Neural progenitor cell (in vitro differentiated cells): ENCODE results near the gene KLRC4. TPM values are rescaled to one million over a fixed set of nuclear protein-coding genes. Genes with fewer than 3 reads are reported as not detected.
"Not testable (repeated sequence)": the region's sequence is repeated elsewhere in the genome, so short reads cannot be mapped to it uniquely, and the experiment has no call there.

Source experiments
- DNase-seq: peaks from one replicate; pipeline ENCODE4 v3.0.0-alpha.2; 2016; ENCODE audit warnings: low spot score
- H2AFZ ChIP-seq: fragments of 200-600 bp; sonication (generic); replicated peaks from 2 replicates; pipeline ENCODE4 v1.6.1; 2016; ENCODE audit warnings: antibody characterized with exemption
- H3F3A ChIP-seq: fragments of 200-600 bp; sonication (generic); 2 replicates; pipeline ENCODE4 v1.6.1; 2016; ENCODE audit warnings: antibody characterized with exemption, low read depth
- H3K27ac ChIP-seq: fragments of 200-600 bp; sonication (generic); 2 replicates; pipeline ENCODE4 v1.5.1; 2016; ENCODE audit warnings: mild to moderate bottlenecking
- H3K27me3 ChIP-seq: fragments of 200-600 bp; sonication (generic); 2 replicates; pipeline ENCODE4 v1.6.1; 2016; ENCODE audit warnings: mild to moderate bottlenecking, moderate library complexity
- H3K36me3 ChIP-seq: fragments of 200-600 bp; sonication (generic); 2 replicates; pipeline ENCODE4 v1.5.1; 2016
- H3K4me1 ChIP-seq: fragments of 200-600 bp; sonication (generic); 2 replicates; pipeline ENCODE4 v1.6.1; 2016; ENCODE audit warnings: mixed run types
- H3K4me2 ChIP-seq: fragments of 200-600 bp; sonication (generic); 2 replicates; pipeline ENCODE4 v1.6.1; 2016
- H3K4me3 ChIP-seq: fragments of 200-600 bp; sonication (generic); 2 replicates; pipeline ENCODE4 v1.5.1; 2016
- H3K79me2 ChIP-seq: fragments of 200-600 bp; sonication (generic); 2 replicates; pipeline ENCODE4 v1.6.1; 2016; ENCODE audit warnings: low read depth
- H3K9ac ChIP-seq: fragments of 200-600 bp; sonication (generic); 2 replicates; pipeline ENCODE4 v1.6.1; 2016
- H3K9me3 ChIP-seq: fragments of 200-600 bp; sonication (generic); 2 replicates; pipeline ENCODE4 v1.5.1; 2016; ENCODE audit warnings: low read depth
- H4K20me1 ChIP-seq: fragments of 200-600 bp; sonication (generic); 2 replicates; pipeline ENCODE4 v1.6.1; 2016; ENCODE audit warnings: low read depth
- H3K27ac Mint-ChIP-seq: 3 replicates; pipeline ENCODE4 v1.8.0; 2021; ENCODE audit warnings: mixed read lengths
- H3K27me3 Mint-ChIP-seq: 2 replicates; pipeline ENCODE4 v1.8.0; 2022; ENCODE audit warnings: low read depth, mild to moderate bottlenecking, inconsistent platforms, moderate library complexity, mixed read lengths; ENCODE audit not compliant: insufficient read depth
- H3K36me3 Mint-ChIP-seq: 3 replicates; pipeline ENCODE4 v1.8.0; 2021; ENCODE audit warnings: mixed read lengths
- H3K4me1 Mint-ChIP-seq: 3 replicates; pipeline ENCODE4 v1.8.0; 2021; ENCODE audit warnings: mixed read lengths
- H3K4me3 Mint-ChIP-seq: 3 replicates; pipeline ENCODE4 v1.8.0; 2021; ENCODE audit warnings: mild to moderate bottlenecking, moderate library complexity, mixed read lengths
- H3K9me3 Mint-ChIP-seq: 3 replicates; pipeline ENCODE4 v1.8.0; 2020; ENCODE audit warnings: mixed read lengths
- EZH2 ChIP-seq: fragments of 200-600 bp; sonication (generic); IDR thresholded peaks from 2 replicates; pipeline ENCODE4 v1.6.1; 2017; ENCODE audit warnings: antibody characterized with exemption, mild to moderate bottlenecking, moderate library complexity
- EZH2phosphoT487 ChIP-seq: fragments of 200-600 bp; sonication (generic); IDR thresholded peaks from 2 replicates; pipeline ENCODE4 v1.6.1; 2017; ENCODE audit warnings: antibody characterized with exemption
- total RNA-seq: library from RNA; depleted of rRNA; stranded (reverse); fragments of >200 nt; gene quantifications from 2 replicates; pipeline ENCODE4 v1.2.3, GENCODE V29; 2015; ENCODE audit warnings: low replicate concordance
- TF ChIP-seq, protein P1 (sequence below): fragments of 200-600 bp; sonication (generic); IDR thresholded peaks from 2 replicates; pipeline ENCODE4 v1.5.1; 2017; ENCODE audit warnings: antibody characterized with exemption, mild to moderate bottlenecking

KLRC4 gene
- total RNA-seq, 1 donor from 2014 or later = not detected

DNA sequence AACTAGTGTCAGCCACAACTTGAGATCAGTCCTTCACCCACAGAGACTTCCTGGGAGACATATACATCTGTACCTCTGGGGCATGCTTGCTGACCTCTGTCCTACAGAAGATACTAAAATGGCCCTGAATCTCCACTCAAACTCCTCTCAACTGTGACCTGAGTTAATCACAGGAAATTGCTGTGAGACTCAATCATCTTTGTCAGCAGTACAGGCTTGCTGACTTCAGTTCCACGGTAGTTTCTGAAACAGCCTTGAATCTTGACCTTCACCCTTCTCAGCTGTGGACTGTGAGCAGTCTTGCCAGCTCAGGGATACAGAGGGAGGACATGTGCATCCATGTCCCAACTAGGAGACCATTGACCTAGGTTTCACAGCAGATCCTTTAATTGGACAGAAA is 45.0 kb upstream of the KLRC4 start:
- no peaks in the 10 kb centered on the region for H3K4me1 Mint-ChIP-seq

DNA sequence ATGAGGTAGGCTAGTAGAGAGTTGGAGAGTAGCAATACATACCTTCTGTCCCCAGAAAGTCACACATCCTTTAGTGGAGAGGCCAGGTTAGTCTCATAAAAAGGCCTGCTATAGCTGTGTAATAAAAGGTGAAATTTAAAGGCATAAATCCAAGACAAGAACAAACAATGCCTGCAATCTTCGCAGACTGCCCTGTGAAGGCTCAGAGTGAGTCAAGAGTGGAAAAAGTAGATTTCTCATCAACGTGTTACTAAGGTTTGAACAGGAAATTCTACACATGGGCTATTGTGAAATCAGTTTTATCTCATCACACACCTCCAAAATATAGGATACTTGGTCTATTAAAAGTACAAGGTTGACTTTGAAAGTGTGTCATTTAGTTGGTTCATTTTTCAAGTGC is 43.6 kb upstream of the KLRC4 start, which contains the start of gene KLRC1:
KLRC1 (minus strand) TSS at position 222 of the 400 bp plus-strand sequence. CDS start 2,221 bp downstream, outside the sequence.
- H3K4me1 Mint-ChIP-seq = no peaks in the 10 kb centered on the region
- H3K27ac Mint-ChIP-seq = no peak within 1 kb of the TSS
- no peak within 1 kb of the TSS for H3K4me3 Mint-ChIP-seq
- no peak within 1 kb of the TSS for H3K4me2 ChIP-seq
- no peak within 1 kb of the TSS for H3K4me3 ChIP-seq
- H3K27me3 ChIP-seq = no peaks in the 10 kb centered on the region
- DNase-seq = no peak
- no peaks in the 10 kb centered on the region for H3K27me3 Mint-ChIP-seq
- H3K36me3 ChIP-seq = no peaks in the 10 kb centered on the region
- H3K79me2 ChIP-seq = no peaks in the 10 kb centered on the region
- H3K27ac ChIP-seq = no peak within 1 kb of the TSS
- H3K9ac ChIP-seq = no peak within 1 kb of the TSS
- H3F3A ChIP-seq = no peaks in the 10 kb centered on the region
- no peaks in the 10 kb centered on the region for H3K36me3 Mint-ChIP-seq
- peaks cover 18% of the 10 kb centered on the region for H3K9me3 Mint-ChIP-seq
- no peaks in the 10 kb centered on the region for H3K4me1 ChIP-seq
- H4K20me1 ChIP-seq = no peaks in the 10 kb centered on the region
- TF ChIP-seq, protein P1, sequence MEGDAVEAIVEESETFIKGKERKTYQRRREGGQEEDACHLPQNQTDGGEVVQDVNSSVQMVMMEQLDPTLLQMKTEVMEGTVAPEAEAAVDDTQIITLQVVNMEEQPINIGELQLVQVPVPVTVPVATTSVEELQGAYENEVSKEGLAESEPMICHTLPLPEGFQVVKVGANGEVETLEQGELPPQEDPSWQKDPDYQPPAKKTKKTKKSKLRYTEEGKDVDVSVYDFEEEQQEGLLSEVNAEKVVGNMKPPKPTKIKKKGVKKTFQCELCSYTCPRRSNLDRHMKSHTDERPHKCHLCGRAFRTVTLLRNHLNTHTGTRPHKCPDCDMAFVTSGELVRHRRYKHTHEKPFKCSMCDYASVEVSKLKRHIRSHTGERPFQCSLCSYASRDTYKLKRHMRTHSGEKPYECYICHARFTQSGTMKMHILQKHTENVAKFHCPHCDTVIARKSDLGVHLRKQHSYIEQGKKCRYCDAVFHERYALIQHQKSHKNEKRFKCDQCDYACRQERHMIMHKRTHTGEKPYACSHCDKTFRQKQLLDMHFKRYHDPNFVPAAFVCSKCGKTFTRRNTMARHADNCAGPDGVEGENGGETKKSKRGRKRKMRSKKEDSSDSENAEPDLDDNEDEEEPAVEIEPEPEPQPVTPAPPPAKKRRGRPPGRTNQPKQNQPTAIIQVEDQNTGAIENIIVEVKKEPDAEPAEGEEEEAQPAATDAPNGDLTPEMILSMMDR = no peak
- TF ChIP-seq EZH2 (no peak), EZH2phosphoT487 (no peak)
- H3K9me3 ChIP-seq = no peaks in the 10 kb centered on the region
- H2AFZ ChIP-seq = no peak within 1 kb of the TSS

More for the DNA sequence above, 45.0 kb upstream of the KLRC4 start:
- Histone ChIP-seq H3K27ac (no peak overlapping the region), H3F3A (no peaks in the 10 kb centered on the region), H3K4me1 (no peaks in the 10 kb centered on the region), H3K79me2 (no peaks in the 10 kb centered on the region), H3K4me2 (no peak overlapping the region), H3K9ac (no peak overlapping the region), H3K9me3 (no peaks in the 10 kb centered on the region), H3K36me3 (no peaks in the 10 kb centered on the region), H3K27me3 (no peaks in the 10 kb centered on the region), H2AFZ (no peak overlapping the region), H4K20me1 (no peaks in the 10 kb centered on the region), H3K4me3 (no peak overlapping the region)
- H3K27ac Mint-ChIP-seq = no peak overlapping the region
- H3K36me3 Mint-ChIP-seq = no peaks in the 10 kb centered on the region
- H3K4me3 Mint-ChIP-seq = no peak overlapping the region
- H3K27me3 Mint-ChIP-seq = no peaks in the 10 kb centered on the region
- DNase-seq = no peak
- TF ChIP-seq EZH2phosphoT487 (no peak), EZH2 (no peak)
- TF ChIP-seq, protein P1 = no peak
- peaks cover 23% of the 10 kb centered on the region for H3K9me3 Mint-ChIP-seq

DNA sequence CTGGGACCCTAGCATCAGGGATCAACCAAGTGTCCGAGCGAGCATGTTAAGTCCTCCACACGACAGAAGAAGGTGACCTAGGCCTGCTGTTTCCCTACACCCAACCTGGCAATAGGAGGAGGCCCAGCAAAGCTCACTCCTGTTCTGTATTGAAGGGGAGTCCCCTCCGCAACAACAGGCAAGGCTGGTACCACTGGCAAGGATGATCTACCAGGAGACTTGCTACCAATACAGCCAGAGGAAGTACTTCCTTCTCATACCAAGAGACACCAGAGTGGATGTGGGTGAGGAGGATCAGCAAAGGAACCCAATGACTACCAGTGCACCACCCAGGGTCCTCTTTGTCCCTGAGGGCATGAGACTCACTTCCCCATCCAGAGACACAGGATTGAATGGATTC is 38.7 kb upstream of the KLRC4 start:
- Histone ChIP-seq H3K27me3 (no peaks in the 10 kb centered on the region), H2AFZ (no peak overlapping the region), H3K4me1 (no peaks in the 10 kb centered on the region), H3K4me2 (no peak overlapping the region), H4K20me1 (no peaks in the 10 kb centered on the region), H3K4me3 (no peak overlapping the region), H3K79me2 (no peaks in the 10 kb centered on the region), H3K9me3 (no peaks in the 10 kb centered on the region), H3F3A (no peaks in the 10 kb centered on the region), H3K27ac (no peak overlapping the region), H3K36me3 (no peaks in the 10 kb centered on the region), H3K9ac (no peak overlapping the region)
- DNase-seq = no peak
- no peaks in the 10 kb centered on the region for H3K36me3 Mint-ChIP-seq
- H3K4me3 Mint-ChIP-seq = no peak overlapping the region
- no peaks in the 10 kb centered on the region for H3K4me1 Mint-ChIP-seq
- no peaks in the 10 kb centered on the region for H3K9me3 Mint-ChIP-seq
- TF ChIP-seq EZH2phosphoT487 (no peak), EZH2 (no peak)
- TF ChIP-seq, protein P1 = no peak
- no peaks in the 10 kb centered on the region for H3K27me3 Mint-ChIP-seq
- no peak overlapping the region for H3K27ac Mint-ChIP-seq

DNA sequence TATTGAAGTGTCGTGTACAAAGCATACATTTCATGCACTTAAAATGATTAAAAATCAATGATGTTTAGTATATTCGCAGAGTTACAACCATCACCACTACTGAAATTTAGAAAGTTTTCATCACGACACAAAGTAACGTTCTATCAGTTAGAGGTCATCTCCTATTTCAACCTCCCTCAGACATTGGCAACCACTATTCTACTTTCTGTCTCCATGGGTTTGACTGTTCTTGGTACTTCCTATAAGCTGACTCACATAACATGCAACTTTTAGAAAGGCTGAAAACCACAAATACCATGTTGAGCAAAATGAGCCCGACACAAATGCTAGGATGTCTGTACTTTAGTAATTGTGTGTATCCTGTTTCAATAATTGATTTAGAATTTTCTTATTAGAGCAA is 36.5 kb upstream of the KLRC4 start:
- not testable (repeated sequence) for H3K36me3 ChIP-seq, H3K4me3 Mint-ChIP-seq, H3F3A ChIP-seq, H2AFZ ChIP-seq, DNase-seq, H3K36me3 Mint-ChIP-seq, H3K79me2 ChIP-seq, H3K27ac ChIP-seq, H3K4me1 ChIP-seq, H3K27me3 ChIP-seq, H3K4me3 ChIP-seq, H3K9ac ChIP-seq, H3K9me3 Mint-ChIP-seq, H3K4me1 Mint-ChIP-seq, H3K27ac Mint-ChIP-seq, H3K27me3 Mint-ChIP-seq, H3K4me2 ChIP-seq, H3K9me3 ChIP-seq, H4K20me1 ChIP-seq

DNA sequence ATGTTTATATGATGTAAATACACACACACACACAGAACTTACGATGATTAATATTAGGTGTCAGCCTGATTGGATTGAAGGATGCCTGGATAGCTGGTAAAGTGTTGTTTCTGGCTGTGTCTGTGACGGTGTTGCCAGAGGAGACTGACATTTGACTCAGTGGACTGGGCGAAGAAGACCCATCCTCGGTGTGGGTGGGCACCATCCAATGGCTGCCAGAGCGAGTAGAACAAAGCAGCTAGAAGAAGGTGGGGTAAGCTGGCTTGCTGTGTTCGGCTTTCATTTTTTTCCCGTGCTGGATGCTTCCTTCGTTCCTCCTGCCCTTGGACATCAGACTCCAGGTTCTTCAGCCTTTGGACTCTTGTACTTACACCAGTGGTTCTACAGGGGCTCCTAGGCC is 31.6 kb upstream of the KLRC4 start:
- DNase-seq, H3K9ac ChIP-seq, H3K4me3 Mint-ChIP-seq, H3K27me3 ChIP-seq, H3F3A ChIP-seq, H3K27me3 Mint-ChIP-seq, H3K79me2 ChIP-seq, H3K27ac Mint-ChIP-seq, H3K4me1 Mint-ChIP-seq, H4K20me1 ChIP-seq, H3K36me3 ChIP-seq, H3K27ac ChIP-seq, H3K4me2 ChIP-seq, H3K4me1 ChIP-seq, H3K9me3 Mint-ChIP-seq, H3K9me3 ChIP-seq, H3K36me3 Mint-ChIP-seq, H3K4me3 ChIP-seq: not testable (repeated sequence)
- peak overlapping the region; percentile 2 for H2AFZ ChIP-seq

DNA sequence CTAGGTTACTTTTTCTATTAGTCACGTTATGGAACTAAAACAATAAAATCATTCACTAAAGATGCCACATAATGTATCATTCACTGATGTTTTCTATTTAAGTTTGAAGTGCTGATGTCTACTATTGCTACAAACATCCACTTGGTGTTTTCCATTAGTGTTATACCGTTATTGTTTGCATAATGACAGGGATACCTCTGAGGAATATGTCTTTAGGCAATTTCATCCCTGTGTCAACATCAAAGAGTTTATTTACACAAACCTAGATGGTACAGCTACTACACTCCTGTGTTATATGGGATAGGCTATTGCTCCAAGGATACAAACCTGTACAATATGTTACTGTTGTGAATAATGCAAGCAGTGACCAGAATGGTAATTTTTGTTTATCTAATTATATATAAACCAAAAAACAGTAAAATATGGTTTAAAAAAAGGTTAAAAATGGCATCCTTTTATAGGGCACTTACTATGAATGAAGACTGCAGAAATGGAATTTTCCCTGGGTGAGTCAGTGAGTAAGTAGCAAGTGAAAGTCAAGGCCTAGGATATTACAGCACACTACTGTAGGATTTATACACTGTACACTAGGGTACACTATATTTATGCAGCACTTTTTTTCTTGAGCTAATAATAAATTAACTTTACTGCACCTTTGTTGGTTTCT is 30.2 kb upstream of the KLRC4 start:
- not testable (repeated sequence) for H3K36me3 Mint-ChIP-seq, H2AFZ ChIP-seq, DNase-seq, H3K79me2 ChIP-seq, H3F3A ChIP-seq, H3K9me3 Mint-ChIP-seq, H3K4me3 Mint-ChIP-seq, H3K9me3 ChIP-seq, H3K27ac Mint-ChIP-seq, H3K4me1 Mint-ChIP-seq, H3K4me2 ChIP-seq, H3K27me3 ChIP-seq, H4K20me1 ChIP-seq, H3K27ac ChIP-seq, H3K27me3 Mint-ChIP-seq, H3K4me3 ChIP-seq, H3K9ac ChIP-seq, H3K36me3 ChIP-seq, H3K4me1 ChIP-seq
